ENCODE measurements around the gene R3HDML. TPM values are rescaled to one million over a fixed set of nuclear protein-coding genes. Genes with fewer than 3 reads are reported as not detected.

The R3HDML gene
- total RNA-seq, 1 donor from 2014 or later, result not detected

- no peak for DNase-seq (ENCODE audit: low spot score)
- intact Hi-C loops (cut with DNase I), result no loop called here
These were observed 20.8 kb downstream of the R3HDML start for GRCh38 chr20:44357555-44358125.

- no peak for DNase-seq (ENCODE audit: low spot score)
- intact Hi-C loops (cut with DNase I), result no loop called here
These were observed 21.9 kb downstream of the R3HDML start for GRCh38 chr20:44358776-44359175.

- intact Hi-C loops (cut with DNase I), result no loop called here
- DNase-seq (ENCODE audit: low spot score), result no peak
These were observed 23.4 kb downstream of the R3HDML start for GRCh38 chr20:44360221-44360620.

- intact Hi-C loops (cut with DNase I), result no loop called here
- no peak for DNase-seq (ENCODE audit: low spot score)
These were observed 24.2 kb downstream of the R3HDML start for GRCh38 chr20:44361021-44361420.

GRCh38 chr20:44362466-44362940 is 25.7 kb downstream of the R3HDML start:
- intact Hi-C loops (cut with DNase I), result no loop called here

GRCh38 chr20:44364068-44364467 is 27.2 kb downstream of the R3HDML start:
- no peak for DNase-seq (ENCODE audit: low spot score)
- intact Hi-C loops (cut with DNase I), result no loop called here

More at GRCh38 chr20:44362466-44362940, 25.7 kb downstream of the R3HDML start:
- DNase-seq (ENCODE audit: low spot score), result no peak

GRCh38 chr20:44364780-44365179 is 27.9 kb downstream of the R3HDML start:
- intact Hi-C loops (cut with DNase I), result no loop called here
- no peak for DNase-seq (ENCODE audit: low spot score)

GRCh38 chr20:44367746-44368145 is 30.9 kb downstream of the R3HDML start:
- no peak for DNase-seq (ENCODE audit: low spot score)
- intact Hi-C loops (cut with DNase I), result no loop called here

GRCh38 chr20:44370639-44371218 is 33.9 kb downstream of the R3HDML start:
- no peak for DNase-seq (ENCODE audit: low spot score)
- intact Hi-C loops (cut with DNase I), result no loop called here

GRCh38 chr20:44382641-44383040 is 45.8 kb downstream of the R3HDML start:
- intact Hi-C loops (cut with DNase I), result loop anchor here (10.0 kb wide), 1 partner anchor 352 kb away; no protein-coding TSS in a partner anchor
- no peak for DNase-seq (ENCODE audit: low spot score)

GRCh38 chr20:44384423-44385027 is 47.7 kb downstream of the R3HDML start:
- intact Hi-C loops (cut with DNase I), result loop anchor here (5.0 to 10.0 kb wide), 2 partner anchors 298 to 350 kb away; no protein-coding TSS in a partner anchor
- DNase-seq (ENCODE audit: low spot score), result peak; percentile 87

- intact Hi-C loops (cut with DNase I), result loop anchor here (2.0 to 10.0 kb wide), 4 partner anchors 76 to 346 kb away; no protein-coding TSS in a partner anchor
- peak; percentile 82 for DNase-seq (ENCODE audit: low spot score)
These were observed 51.7 kb downstream of the R3HDML start for GRCh38 chr20:44388466-44389023.

- intact Hi-C loops (cut with DNase I), result loop anchor here (2.0 to 10.0 kb wide), 5 partner anchors 77 to 345 kb away; no protein-coding TSS in a partner anchor
These were observed 53.0 kb downstream of the R3HDML start for GRCh38 chr20:44389871-44390270.

GRCh38 chr20:44390280-44390679 is 53.4 kb downstream of the R3HDML start:
- DNase-seq (ENCODE audit: low spot score), result no peak
- intact Hi-C loops (cut with DNase I), result loop anchor here (5.0 kb wide), 1 partner anchor 77 kb away; no protein-coding TSS in a partner anchor

More at GRCh38 chr20:44389871-44390270, 53.0 kb downstream of the R3HDML start:
- DNase-seq (ENCODE audit: low spot score), result no peak

GRCh38 chr20:44392088-44392775 is 55.4 kb downstream of the R3HDML start:
- intact Hi-C loops (cut with DNase I), result loop anchor here (5.0 kb wide), 1 partner anchor 75 kb away; no protein-coding TSS in a partner anchor
- DNase-seq (ENCODE audit: low spot score), result no peak

- intact Hi-C loops (cut with DNase I), result loop anchor here (5.0 kb wide), 1 partner anchor 74 kb away; no protein-coding TSS in a partner anchor
- no peak for DNase-seq (ENCODE audit: low spot score)
These were observed 56.1 kb downstream of the R3HDML start for GRCh38 chr20:44392776-44393607.

- intact Hi-C loops (cut with DNase I), result loop anchor here (5.0 kb wide), 1 partner anchor 73 kb away; no protein-coding TSS in a partner anchor
- DNase-seq (ENCODE audit: low spot score), result no peak
These were observed 57.0 kb downstream of the R3HDML start for GRCh38 chr20:44393608-44394451.

- intact Hi-C loops (cut with DNase I), result loop anchor here (5.0 kb wide), 1 partner anchor 73 kb away; no protein-coding TSS in a partner anchor
- no peak for DNase-seq (ENCODE audit: low spot score)
These were observed 57.5 kb downstream of the R3HDML start for GRCh38 chr20:44394452-44394701.

Data from cardiac septum (tissue), 1 donor.